ENCODE data around the gene CHP2. TPM values are rescaled to one million over a fixed set of nuclear protein-coding genes. Genes with fewer than 3 reads are reported as not detected.
"Not testable (repeated sequence)": the region's sequence is repeated elsewhere in the genome, so short reads cannot be mapped to it uniquely, and the experiment has no call there.

The CHP2 gene
- total RNA-seq, 6 experiments from 2014 or later, result not detected

DNA sequence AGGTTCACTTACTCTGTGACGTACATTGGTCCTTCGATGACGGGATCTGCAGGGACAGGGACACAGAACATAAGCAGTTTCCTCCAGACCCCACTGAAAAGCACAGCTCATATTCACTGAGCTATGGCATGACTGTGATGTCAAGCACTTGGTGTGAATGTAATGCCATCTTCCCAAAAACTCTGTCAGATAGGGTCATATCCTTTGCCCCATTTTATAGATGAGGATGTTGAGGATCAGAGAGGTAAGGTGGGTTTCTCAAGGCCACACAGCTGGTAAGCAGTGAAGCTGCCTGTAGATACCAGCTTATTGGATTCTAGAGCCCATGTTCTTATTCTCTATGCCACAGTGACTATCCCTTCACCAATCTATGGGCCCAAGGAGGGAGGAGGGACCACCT is 44.3 kb upstream of the CHP2 start:
- Mint-ChIP-seq H3K4me3 (no peak overlapping the region), H3K4me1 (ENCODE audit: low read depth) (no peaks in the 10 kb centered on the region), H3K36me3 (ENCODE audit: low read depth) (no peaks in the 10 kb centered on the region), H3K27me3 (ENCODE audit: insufficient read depth) (peaks cover 45% of the 10 kb centered on the region), H3K9me3 (peaks cover 16% of the 10 kb centered on the region; the same call in 1 of the 2 replicates), H3K27ac (no peak overlapping the region)
- DNase-seq, result no peak
- TF ChIP-seq, protein P1, sequence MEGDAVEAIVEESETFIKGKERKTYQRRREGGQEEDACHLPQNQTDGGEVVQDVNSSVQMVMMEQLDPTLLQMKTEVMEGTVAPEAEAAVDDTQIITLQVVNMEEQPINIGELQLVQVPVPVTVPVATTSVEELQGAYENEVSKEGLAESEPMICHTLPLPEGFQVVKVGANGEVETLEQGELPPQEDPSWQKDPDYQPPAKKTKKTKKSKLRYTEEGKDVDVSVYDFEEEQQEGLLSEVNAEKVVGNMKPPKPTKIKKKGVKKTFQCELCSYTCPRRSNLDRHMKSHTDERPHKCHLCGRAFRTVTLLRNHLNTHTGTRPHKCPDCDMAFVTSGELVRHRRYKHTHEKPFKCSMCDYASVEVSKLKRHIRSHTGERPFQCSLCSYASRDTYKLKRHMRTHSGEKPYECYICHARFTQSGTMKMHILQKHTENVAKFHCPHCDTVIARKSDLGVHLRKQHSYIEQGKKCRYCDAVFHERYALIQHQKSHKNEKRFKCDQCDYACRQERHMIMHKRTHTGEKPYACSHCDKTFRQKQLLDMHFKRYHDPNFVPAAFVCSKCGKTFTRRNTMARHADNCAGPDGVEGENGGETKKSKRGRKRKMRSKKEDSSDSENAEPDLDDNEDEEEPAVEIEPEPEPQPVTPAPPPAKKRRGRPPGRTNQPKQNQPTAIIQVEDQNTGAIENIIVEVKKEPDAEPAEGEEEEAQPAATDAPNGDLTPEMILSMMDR (IDR thresholded peaks at IDR 0.05), result no peak

DNA sequence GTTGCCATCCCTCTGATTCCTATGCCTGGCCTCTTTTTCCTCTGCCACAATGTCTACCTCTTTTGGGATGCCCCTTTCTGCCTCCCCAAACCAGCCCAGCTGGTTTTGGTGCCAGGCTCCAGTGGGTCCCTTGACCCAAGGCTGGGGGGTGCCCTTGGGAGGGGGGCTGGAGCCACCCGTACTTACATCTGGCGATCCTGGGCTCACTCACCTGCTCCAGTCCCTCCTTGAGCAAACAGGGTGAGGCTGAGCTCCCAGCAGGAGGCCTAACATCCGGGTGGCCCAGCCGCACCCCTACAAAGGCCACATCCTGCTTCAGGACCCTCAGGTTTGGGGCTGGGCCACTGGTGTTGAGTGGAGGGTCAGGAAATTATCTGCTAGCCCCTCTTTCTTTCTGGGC is 43.0 kb upstream of the CHP2 start:
- Mint-ChIP-seq H3K4me3 (no peak overlapping the region), H3K27ac (no peak overlapping the region), H3K27me3 (ENCODE audit: insufficient read depth) (peaks cover 45% of the 10 kb centered on the region), H3K36me3 (ENCODE audit: low read depth) (no peaks in the 10 kb centered on the region), H3K9me3 (peaks cover 16% of the 10 kb centered on the region; the same call in 1 of the 2 replicates), H3K4me1 (ENCODE audit: low read depth) (no peaks in the 10 kb centered on the region)
- DNase-seq, result no peak
- TF ChIP-seq, protein P1 (IDR thresholded peaks at IDR 0.05), result no peak

DNA sequence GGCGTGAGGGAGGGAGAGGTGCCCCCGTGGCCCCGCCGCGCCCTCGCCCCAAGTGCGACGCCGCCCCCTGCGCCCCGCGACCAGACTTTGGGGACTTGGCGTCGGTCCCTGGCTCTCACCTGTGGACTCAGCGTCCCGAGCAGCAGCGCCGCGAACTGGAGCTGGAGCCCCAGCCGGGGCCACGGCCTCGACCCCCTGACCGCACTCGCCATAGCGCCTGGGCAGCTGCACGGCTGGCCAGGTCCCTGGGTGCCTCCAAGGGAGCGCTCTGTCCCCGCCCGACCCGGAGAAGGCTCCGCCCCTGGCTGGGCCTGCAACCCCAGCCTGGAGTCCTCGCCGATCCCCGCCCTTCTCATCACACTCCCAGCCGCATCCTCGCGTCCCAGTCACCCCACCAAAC is 41.9 kb upstream of the CHP2 start, which contains the start of gene ERN2:
TSS of gene ERN2 (minus strand) at position 247 of the 400 bp plus-strand sequence. CDS start at position 212, 35 bp downstream.
- no peak for DNase-seq
- H3K4me3 Mint-ChIP-seq, result no peak within 1 kb of the TSS
- no peaks in the 10 kb centered on the region for H3K4me1 Mint-ChIP-seq (ENCODE audit: low read depth)
- TF ChIP-seq, protein P1 (IDR thresholded peaks at IDR 0.05), result no peak
- H3K36me3 Mint-ChIP-seq (ENCODE audit: low read depth), result no peaks in the 10 kb centered on the region
- H3K27ac Mint-ChIP-seq, result no peak within 1 kb of the TSS
- H3K9me3 Mint-ChIP-seq, result peaks cover 16% of the 10 kb centered on the region; the same call in 1 of the 2 replicates
- peaks cover 45% of the 10 kb centered on the region for H3K27me3 Mint-ChIP-seq (ENCODE audit: insufficient read depth)

DNA sequence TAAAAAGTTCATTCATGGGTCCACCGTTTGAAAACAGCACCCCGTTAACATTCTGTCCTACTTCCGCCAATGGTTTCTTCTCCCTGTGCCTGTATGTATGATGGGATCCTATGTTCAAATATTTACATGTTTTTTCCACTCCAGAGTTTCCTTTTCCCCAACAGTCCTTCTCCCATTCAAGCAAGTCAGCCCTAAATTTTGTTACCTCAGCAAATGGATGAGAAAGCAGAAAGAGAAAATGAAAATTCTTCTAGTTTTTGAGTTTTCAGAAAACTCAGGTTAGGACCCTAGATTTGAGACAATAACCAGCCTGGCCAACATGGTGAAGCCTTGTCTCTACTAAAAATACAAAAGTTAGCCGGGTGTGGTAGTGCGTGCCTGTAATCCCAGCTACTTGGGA is 38.3 kb upstream of the CHP2 start:
- no peak for DNase-seq
- no peaks in the 10 kb centered on the region for H3K9me3 Mint-ChIP-seq
- H3K4me1 Mint-ChIP-seq (ENCODE audit: low read depth), result no peaks in the 10 kb centered on the region
- peaks cover 29% of the 10 kb centered on the region for H3K27me3 Mint-ChIP-seq (ENCODE audit: insufficient read depth)
- H3K36me3 Mint-ChIP-seq (ENCODE audit: low read depth), result no peaks in the 10 kb centered on the region
- H3K4me3 Mint-ChIP-seq, result no peak overlapping the region
- no peak overlapping the region for H3K27ac Mint-ChIP-seq
- TF ChIP-seq, protein P1 (IDR thresholded peaks at IDR 0.05), result no peak

DNA sequence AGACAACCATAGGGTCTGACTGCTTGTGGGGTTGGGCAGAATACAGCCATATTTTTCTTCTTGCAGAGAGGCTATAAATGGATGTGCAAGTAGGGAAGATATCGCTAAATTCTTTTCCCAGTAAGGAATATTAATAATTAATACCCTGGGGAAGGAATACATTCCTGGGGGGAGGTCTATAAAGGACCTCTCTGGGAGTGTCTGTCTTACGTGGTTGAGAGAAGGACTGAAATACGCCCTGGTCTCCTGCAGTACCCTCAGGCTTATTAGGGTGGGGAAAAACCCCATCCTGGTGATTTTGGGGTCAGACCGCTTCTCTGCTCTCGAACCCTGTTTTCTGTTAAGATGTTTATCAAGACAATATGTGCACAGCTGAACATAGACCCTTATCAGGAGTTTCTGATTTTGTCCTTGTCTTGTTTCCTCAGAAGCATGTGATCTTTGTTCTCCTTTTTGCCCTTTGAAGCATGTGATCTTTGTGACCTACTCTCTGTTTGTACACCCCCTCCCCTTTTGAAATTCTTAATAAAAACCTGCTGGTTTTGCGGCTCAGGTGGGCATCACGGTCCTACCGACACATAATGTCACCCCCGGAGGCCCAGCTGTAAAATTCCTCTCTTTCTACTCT is 32.1 kb upstream of the CHP2 start:
- H3K27me3 Mint-ChIP-seq (ENCODE audit: insufficient read depth), result peaks cover 15% of the 10 kb centered on the region
- not testable (repeated sequence) for H3K4me1 Mint-ChIP-seq (ENCODE audit: low read depth); H3K27ac Mint-ChIP-seq; DNase-seq; H3K4me3 Mint-ChIP-seq; H3K36me3 Mint-ChIP-seq (ENCODE audit: low read depth); H3K9me3 Mint-ChIP-seq

DNA sequence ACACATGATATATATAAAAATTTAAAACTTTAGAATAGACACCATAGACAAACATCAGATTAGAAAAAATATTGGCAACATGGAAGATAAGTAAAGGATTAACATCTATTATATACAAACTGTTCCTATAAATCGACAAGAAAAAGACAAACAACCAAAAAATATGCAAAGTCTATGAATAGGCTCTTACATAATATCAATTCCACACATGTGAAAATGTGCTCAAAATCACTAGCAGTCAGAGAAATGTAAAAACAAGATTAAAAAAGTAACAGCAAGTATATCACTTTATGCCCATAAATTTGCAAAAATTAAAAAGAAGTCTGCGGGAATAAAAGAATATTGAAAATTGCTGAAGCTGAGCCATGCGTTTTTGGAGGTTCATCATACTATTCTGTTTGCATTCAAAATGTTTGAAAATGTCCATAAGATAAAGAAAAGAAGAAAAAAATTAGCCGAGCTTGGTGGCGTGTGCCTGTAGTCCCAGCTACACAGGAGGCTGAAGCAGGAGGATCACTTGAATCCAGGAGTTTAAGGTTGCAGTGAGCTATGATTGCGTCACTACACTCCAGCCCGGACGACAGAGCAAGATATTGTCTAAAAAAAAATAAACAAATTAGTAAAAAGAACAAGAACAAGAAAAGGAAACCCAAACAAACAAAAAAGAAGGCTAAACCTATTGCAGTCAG is 30.6 kb upstream of the CHP2 start:
- TF ChIP-seq, protein P1 (IDR thresholded peaks at IDR 0.05), result no peak
- Mint-ChIP-seq H3K36me3 (ENCODE audit: low read depth) (no peaks in the 10 kb centered on the region; the same call in none of the 2 replicates), H3K4me1 (ENCODE audit: low read depth) (peaks cover 8% of the 10 kb centered on the region), H3K27me3 (ENCODE audit: insufficient read depth) (peaks cover 8% of the 10 kb centered on the region; the same call in 1 of the 2 replicates), H3K9me3 (peaks cover 8% of the 10 kb centered on the region), H3K27ac (no peak overlapping the region), H3K4me3 (no peak overlapping the region)
- DNase-seq, result no peak

Measured in HFFc6 (cell line).